ENCODE data around the gene CUX1.

The CUX1 gene

DNA sequence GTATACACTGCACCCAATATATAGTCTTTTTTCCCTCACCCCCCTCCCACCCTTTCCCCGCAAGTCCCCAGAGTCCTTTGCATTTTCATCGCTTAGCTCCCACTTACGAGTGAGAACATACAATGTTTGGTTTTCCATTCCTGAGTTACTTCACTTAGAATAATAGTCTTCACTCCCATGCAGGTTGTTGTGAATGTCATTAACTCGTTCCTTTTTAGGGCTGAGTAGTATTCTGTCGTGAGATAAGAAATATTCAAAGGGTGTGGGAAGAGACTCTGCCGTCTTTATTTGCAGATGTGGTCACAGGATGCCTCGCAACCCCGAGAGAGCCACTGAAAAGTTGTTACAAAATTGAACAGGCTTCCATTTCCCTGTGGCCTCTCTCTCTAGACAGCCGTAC, 331.4 kb downstream of the CUX1 start:
- H3K4me3 ChIP-seq (ENCODE audit: low read depth, low read length): no peak overlapping the region
- no peak for DNase-seq (ENCODE audit: low read depth)
- TF ChIP-seq, protein P1, sequence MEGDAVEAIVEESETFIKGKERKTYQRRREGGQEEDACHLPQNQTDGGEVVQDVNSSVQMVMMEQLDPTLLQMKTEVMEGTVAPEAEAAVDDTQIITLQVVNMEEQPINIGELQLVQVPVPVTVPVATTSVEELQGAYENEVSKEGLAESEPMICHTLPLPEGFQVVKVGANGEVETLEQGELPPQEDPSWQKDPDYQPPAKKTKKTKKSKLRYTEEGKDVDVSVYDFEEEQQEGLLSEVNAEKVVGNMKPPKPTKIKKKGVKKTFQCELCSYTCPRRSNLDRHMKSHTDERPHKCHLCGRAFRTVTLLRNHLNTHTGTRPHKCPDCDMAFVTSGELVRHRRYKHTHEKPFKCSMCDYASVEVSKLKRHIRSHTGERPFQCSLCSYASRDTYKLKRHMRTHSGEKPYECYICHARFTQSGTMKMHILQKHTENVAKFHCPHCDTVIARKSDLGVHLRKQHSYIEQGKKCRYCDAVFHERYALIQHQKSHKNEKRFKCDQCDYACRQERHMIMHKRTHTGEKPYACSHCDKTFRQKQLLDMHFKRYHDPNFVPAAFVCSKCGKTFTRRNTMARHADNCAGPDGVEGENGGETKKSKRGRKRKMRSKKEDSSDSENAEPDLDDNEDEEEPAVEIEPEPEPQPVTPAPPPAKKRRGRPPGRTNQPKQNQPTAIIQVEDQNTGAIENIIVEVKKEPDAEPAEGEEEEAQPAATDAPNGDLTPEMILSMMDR (conservative IDR thresholded peaks at IDR 0.05; ENCODE audit: low read depth, low read length): no peak

DNA sequence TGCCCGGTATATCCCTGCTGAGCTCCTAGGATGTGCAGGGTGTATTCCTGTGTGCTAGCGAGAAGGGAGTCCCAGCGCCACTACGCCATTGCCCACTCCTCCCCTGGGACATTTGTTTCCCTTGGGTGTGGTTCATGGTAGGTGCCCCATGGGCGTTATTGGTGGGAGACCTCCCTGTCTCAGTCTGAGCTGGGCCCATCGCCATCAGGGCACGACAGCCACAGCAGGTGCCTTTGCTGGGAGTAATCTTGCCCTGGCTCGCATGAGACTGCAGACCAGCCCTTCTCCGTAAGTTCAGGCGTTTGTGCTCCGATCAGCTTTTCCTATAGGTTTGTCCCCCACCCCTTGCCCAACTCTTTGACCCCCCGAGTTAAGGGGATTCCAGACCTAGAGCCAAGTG, 332.0 kb downstream of the CUX1 start:
- no peak overlapping the region for H3K4me3 ChIP-seq (ENCODE audit: low read depth, low read length)
- no peak for DNase-seq (ENCODE audit: low read depth)
- TF ChIP-seq, protein P1 (conservative IDR thresholded peaks at IDR 0.05; ENCODE audit: low read depth, low read length): no peak

DNA sequence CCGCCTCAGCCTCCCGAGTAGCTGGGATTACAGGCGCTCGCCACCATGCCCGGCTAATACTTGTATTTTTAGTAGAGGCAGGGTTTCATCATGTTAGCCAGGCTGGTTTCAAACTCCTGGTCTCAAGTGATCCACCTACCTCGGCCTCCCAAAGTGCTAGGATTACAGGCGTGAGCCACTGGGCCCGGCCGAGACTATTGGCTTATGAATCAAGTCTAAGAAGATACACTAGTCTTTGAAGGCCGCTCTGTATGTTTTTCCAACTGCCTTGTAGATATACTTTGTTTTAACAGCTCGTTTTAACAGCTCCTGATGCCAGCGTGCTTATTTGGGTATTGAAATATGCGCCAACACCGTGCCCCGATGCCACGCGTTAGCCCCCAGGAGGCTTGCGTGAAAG, 332.8 kb downstream of the CUX1 start:
- H3K4me3 ChIP-seq (ENCODE audit: low read depth, low read length): no peak overlapping the region
- TF ChIP-seq, protein P1 (conservative IDR thresholded peaks at IDR 0.05; ENCODE audit: low read depth, low read length): no peak
- no peak for DNase-seq (ENCODE audit: low read depth)

DNA sequence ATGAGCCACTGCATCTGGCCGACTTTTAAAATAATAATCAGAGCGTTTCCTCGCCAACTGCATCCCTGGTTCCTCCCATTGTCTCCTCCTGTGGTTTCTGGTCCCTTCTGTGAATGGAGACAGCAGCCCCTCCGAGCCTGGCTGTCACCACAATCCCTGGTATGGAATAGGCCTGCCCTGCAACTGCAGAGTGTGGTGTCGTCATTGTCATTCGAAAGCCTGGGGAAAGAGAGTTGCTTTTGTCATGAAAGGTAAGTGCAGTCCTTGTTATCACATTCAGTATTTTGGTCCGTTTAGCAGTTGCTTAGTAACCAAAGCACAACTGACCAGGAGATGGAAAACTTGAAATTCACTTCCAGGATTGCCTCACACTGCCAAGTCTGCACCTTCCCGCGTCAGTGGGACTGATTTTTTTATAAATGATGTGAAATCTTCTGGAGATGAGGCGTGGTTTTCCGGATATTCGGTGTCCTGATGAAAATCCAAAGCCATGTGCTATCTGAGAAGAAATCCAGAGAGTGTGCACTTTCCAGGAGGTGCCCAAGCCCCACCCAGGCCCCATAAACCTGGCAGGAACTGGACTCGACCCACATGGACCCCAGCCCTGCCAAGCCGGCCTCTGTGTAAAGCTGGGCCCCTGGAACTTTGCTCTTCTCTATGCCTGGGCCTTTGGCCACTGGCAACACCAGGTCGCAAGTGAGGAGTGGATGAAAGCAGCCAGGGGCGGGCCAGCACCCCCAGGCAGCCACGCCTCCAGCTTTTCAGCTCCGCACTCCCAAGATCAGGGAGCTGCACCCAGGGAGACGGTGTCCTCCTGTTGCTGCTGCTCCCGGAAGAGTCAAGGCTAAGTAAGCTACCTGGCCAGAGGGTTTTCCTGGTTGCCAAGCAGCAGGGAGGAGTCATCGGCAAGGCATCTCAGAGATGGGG, 335.5 kb downstream of the CUX1 start:
- DNase-seq (ENCODE audit: low read depth): peak; percentile 70
- no peak overlapping the region for H3K4me3 ChIP-seq (ENCODE audit: low read depth, low read length)
- TF ChIP-seq, protein P1 (conservative IDR thresholded peaks at IDR 0.05; ENCODE audit: low read depth, low read length): no peak

DNA sequence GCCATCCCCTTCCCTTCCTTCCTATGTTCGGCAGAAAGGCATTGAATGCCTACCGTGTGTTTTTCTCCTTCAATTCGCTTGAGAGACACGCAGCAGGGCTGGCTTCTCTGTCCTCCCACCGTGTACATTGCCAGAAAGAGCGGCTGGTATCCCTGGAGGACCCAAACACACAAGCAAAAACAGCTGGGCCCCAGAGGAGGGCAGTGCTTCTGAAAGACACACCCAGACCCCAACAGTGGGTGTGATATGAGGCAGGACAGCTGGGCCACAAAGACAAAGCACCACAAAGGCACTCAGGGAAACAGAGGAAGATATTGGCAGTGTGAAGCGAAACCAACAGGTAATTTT, 336.1 kb downstream of the CUX1 start:
- H3K4me3 ChIP-seq (ENCODE audit: low read depth, low read length): no peak overlapping the region
- no peak for DNase-seq (ENCODE audit: low read depth)
- TF ChIP-seq, protein P1 (conservative IDR thresholded peaks at IDR 0.05; ENCODE audit: low read depth, low read length): no peak

DNA sequence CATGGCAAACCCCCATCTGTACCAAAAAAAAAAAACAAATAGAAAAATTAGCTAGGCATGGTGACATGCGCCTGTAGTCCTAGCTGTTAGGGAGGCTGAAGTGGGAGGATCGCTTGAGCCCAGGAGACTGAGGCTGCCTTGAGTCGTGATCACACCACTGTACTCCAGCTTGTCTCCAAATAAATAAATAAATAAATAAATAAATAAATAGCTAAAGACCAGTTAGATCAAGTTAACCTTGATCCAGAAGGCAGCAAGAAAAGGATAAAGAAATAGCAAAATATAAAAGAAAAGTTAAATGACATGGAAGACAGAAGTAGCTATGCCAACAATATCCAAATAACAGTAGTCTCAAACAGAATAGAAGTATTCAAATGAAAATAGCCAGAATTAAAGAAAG, 337.0 kb downstream of the CUX1 start:
- DNase-seq (ENCODE audit: low read depth): no peak
- H3K4me3 ChIP-seq (ENCODE audit: low read depth, low read length): no peak overlapping the region
- TF ChIP-seq, protein P1 (conservative IDR thresholded peaks at IDR 0.05; ENCODE audit: low read depth, low read length): no peak
